Keratinocyte (primary cell): ENCODE results near the gene HLA-F. TPM values are rescaled to one million over a fixed set of nuclear protein-coding genes. Genes with fewer than 3 reads are reported as not detected.

ENCODE experiments used
- DNase-seq: peaks from one replicate; pipeline ENCODE4 v3.0.0-alpha.2; 2011; ENCODE audit warnings: low read depth, missing footprints, low spot score
- FAIRE-seq: peaks from 2 replicates; lab custom pipeline; 2011; peaks lifted over from hg19 to GRCh38; lab: Jason Lieb, UNC
- H2AFZ ChIP-seq: 2 replicates; pipeline ENCODE4 v1.6.0; 2012; ENCODE audit warnings: low read length, control low read depth, inconsistent platforms; ENCODE audit not compliant: control insufficient read depth
- H3K27ac ChIP-seq: 2 replicates; pipeline ENCODE4 v1.5.1; 2011; ENCODE audit warnings: low read length; ENCODE audit not compliant: control insufficient read depth, insufficient read depth
- H3K27me3 ChIP-seq: 3 replicates; pipeline ENCODE4 v1.6.0; 2011; ENCODE audit warnings: low read length; ENCODE audit not compliant: control insufficient read depth, insufficient read depth; ENCODE audit errors: extremely low read depth
- H3K36me3 ChIP-seq, 2 experiments: 2 replicates in 1 of 2; 3 replicates in 1 of 2; pipeline ENCODE4 v1.5.1; 2011; ENCODE audit warnings: low read length in 2 of 2, mild to moderate bottlenecking in 1 of 2; ENCODE audit not compliant: control insufficient read depth in 2 of 2, insufficient read depth in 2 of 2; ENCODE audit errors: extremely low read depth in 1 of 2
- H3K4me1 ChIP-seq: 3 replicates; pipeline ENCODE4 v1.5.1; 2011; ENCODE audit warnings: low read length; ENCODE audit not compliant: control insufficient read depth, insufficient read depth; ENCODE audit errors: extremely low read depth
- H3K4me2 ChIP-seq: 3 replicates; pipeline ENCODE4 v1.6.0; 2011; ENCODE audit warnings: low read depth, low read length; ENCODE audit not compliant: control insufficient read depth, insufficient read depth; ENCODE audit errors: extremely low read depth
- H3K4me3 ChIP-seq, 3 experiments: fragments of 200-600 bp in 1 of 3; sonication (generic) in 1 of 3; 2 replicates in 2 of 3; 3 replicates in 1 of 3; pipeline ENCODE4 v1.5.1; 2011 to 2016; ENCODE audit warnings: low read length in 3 of 3, mild to moderate bottlenecking in 3 of 3, control low read depth in 2 of 3, inconsistent platforms in 1 of 3, low read depth in 1 of 3, mixed read lengths in 1 of 3, mixed run types in 1 of 3, moderate library complexity in 1 of 3; ENCODE audit not compliant: control insufficient read depth in 2 of 3, insufficient read depth in 2 of 3; ENCODE audit errors: extremely low read depth in 1 of 3
- H3K79me2 ChIP-seq: 2 replicates; pipeline ENCODE4 v1.6.0; 2012; ENCODE audit warnings: low read length; ENCODE audit not compliant: control insufficient read depth, insufficient read depth
- H3K9ac ChIP-seq: 3 replicates; pipeline ENCODE4 v1.6.0; 2011; ENCODE audit warnings: low read length; ENCODE audit not compliant: control insufficient read depth, insufficient read depth; ENCODE audit errors: extremely low read depth
- H3K9me1 ChIP-seq: 3 replicates; pipeline ENCODE4 v1.6.0; 2011; ENCODE audit warnings: low read length; ENCODE audit not compliant: control insufficient read depth, insufficient read depth; ENCODE audit errors: extremely low read depth
- H3K9me3 ChIP-seq: 2 replicates; pipeline ENCODE4 v1.5.1; 2012; ENCODE audit warnings: low read depth, low read length; ENCODE audit not compliant: control insufficient read depth
- H4K20me1 ChIP-seq: 3 replicates; pipeline ENCODE4 v1.6.0; 2011; ENCODE audit warnings: low read length; ENCODE audit not compliant: control insufficient read depth, insufficient read depth; ENCODE audit errors: extremely low read depth
- CTCF ChIP-seq, 3 experiments: IDR thresholded peaks in 1 of 3; conservative IDR thresholded peaks in 1 of 3; optimal IDR thresholded peaks in 1 of 3; 2 replicates in 2 of 3; 3 replicates in 1 of 3; pipeline versions ENCODE3 to v1.5.1; 2011; ENCODE audit warnings: low read length in 3 of 3, mild to moderate bottlenecking in 3 of 3, moderate library complexity in 2 of 3, control low read depth in 1 of 3, inconsistent platforms in 1 of 3; ENCODE audit not compliant: insufficient read depth in 2 of 3; ENCODE audit errors: extremely low read depth in 1 of 3
- EZH2 ChIP-seq: IDR thresholded peaks from one replicate; pipeline ENCODE4 v1.6.1; 2012; ENCODE audit warnings: inconsistent platforms, mild to moderate bottlenecking, low read length, moderate library complexity
- dilution Hi-C: fragments of 300-500 bp; cut with MboI; formaldehyde crosslinking; loops from one replicate; pipeline ENCODE4 v1.7.0; 2020; ENCODE audit warnings: low sequenced_read_pairs; ENCODE audit not compliant: extremely low pct_ligation_motif_present
- polyA plus RNA-seq, 5 experiments: library from polyadenylated mRNA; depleted of rRNA in 3 of 5; stranded (reverse) in 3 of 5; stranded (forward) in 1 of 5; unstranded in 1 of 5; fragments of >200 nt; gene quantifications; 1 replicate in 1 of 5; 2 replicates in 3 of 5; 3 replicates in 1 of 5; pipeline versions ENCODE4 v1.2.1 to v1.2.3, GENCODE V29; 2011 to 2012; ENCODE audit warnings: missing spikeins in 2 of 5, low read depth in 1 of 5, low replicate concordance in 1 of 5

HLA-F gene
- polyA plus RNA-seq, 1 donor (not counting 4 experiments of a cell fraction or from before 2014, with no cell fraction given): 36.2 TPM

DNA sequence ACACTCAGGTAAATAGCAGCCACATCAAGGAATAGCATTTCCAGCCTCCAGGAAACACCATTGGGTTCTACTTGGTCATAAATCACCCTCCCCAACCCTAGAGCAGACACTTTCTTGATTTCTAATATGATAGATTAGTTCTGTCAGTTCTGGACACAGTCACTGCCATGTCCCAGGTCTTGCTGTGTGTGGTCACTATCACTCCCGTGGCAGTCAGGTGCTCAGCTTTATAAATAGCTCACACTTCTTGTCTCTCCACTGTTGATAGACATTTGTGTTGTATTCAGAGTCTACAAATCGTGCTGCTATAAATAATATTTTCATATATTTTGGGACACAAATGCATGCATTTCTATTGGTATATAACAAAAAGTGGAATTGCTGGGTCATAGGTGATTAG, 13.3 kb downstream of the HLA-F start:
- no peak overlapping the region for H3K27ac ChIP-seq
- H4K20me1 ChIP-seq: no peaks in the 10 kb centered on the region
- no peaks in the 10 kb centered on the region for H3K79me2 ChIP-seq
- no peak for DNase-seq
- H3K4me1 ChIP-seq: peaks cover 13% of the 10 kb centered on the region
- H3K9me3 ChIP-seq: no peaks in the 10 kb centered on the region
- H3K27me3 ChIP-seq: no peaks in the 10 kb centered on the region
- no peaks in the 10 kb centered on the region for H3K9me1 ChIP-seq
- no peak overlapping the region for H2AFZ ChIP-seq
- dilution Hi-C loops: no loop called here
- no peak overlapping the region for H3K4me3 ChIP-seq
- no peak overlapping the region for H3K9ac ChIP-seq
- no peak for FAIRE-seq
- no peak for TF ChIP-seq CTCF (optimal IDR thresholded peaks at IDR 0.05 in 1 of 3, IDR thresholded peaks at IDR 0.05 in 1 of 3, conservative IDR thresholded peaks at IDR 0.05 in 1 of 3; ENCODE audit: extremely low read depth in 1 of 3, insufficient read depth in 2 of 3, low read length in 3 of 3)
- no peak for TF ChIP-seq EZH2
- no peak overlapping the region for H3K4me2 ChIP-seq
- peaks cover 0 to 9% of the 10 kb centered on the region in 2 experiments for H3K36me3 ChIP-seq

DNA sequence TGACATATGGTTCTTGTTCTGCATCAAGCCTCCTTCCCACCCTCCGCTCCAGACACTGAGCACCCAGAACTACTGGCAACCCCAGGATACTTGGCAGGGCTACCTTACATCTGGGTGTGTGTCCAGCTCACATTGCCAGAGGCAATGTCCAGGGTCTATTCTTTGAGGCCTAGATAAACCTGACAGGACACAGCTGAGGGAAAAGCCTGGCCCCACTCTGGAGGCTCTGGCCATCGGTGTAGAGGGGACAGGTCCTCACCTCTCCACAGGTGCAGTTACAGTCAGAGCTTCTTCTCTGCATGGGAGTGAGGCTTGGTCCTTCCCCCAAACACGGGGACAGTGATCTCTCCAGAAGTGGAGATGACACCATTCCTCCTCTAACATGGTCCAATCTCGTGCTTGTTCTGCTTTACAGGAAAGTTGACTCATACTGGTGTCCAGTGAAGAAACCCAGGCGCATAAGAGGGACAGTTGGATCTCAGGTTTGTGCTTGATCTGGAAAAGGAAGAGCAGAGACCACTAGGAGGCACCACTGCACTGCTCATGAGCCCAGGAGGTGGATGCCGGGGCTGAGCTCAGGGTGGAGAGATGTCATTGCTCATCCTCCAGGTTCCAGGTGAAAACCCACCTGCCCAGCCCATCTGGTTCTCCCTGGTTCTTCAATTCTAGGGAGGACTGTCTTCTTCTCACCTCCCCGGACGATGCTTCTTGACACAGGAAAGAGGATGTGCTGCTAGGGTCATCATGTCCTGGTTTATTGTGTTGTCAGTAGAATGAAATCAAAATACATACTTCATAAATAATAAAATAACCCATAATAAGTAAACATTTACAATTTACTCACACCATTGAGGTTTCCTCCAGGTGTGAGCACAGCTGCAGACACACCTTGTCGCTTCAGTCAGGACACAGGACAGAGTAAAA, 14.7 kb downstream of the HLA-F start:
- H3K9ac ChIP-seq: no peak overlapping the region
- no peaks in the 10 kb centered on the region for H3K27me3 ChIP-seq
- DNase-seq: peak; percentile 58
- FAIRE-seq: peak; percentile 80
- no peaks in the 10 kb centered on the region for H3K79me2 ChIP-seq
- peaks cover 13% of the 10 kb centered on the region for H3K4me1 ChIP-seq
- no peak overlapping the region for H3K4me3 ChIP-seq
- no peak overlapping the region for H3K4me2 ChIP-seq
- no peaks in the 10 kb centered on the region for H3K9me1 ChIP-seq
- peaks cover 0 to 13% of the 10 kb centered on the region in 2 experiments for H3K36me3 ChIP-seq
- H4K20me1 ChIP-seq: no peaks in the 10 kb centered on the region
- H3K27ac ChIP-seq: no peak overlapping the region
- H3K9me3 ChIP-seq: no peaks in the 10 kb centered on the region
- TF ChIP-seq CTCF (optimal IDR thresholded peaks at IDR 0.05 in 1 of 3, IDR thresholded peaks at IDR 0.05 in 1 of 3, conservative IDR thresholded peaks at IDR 0.05 in 1 of 3; ENCODE audit: extremely low read depth in 1 of 3, insufficient read depth in 2 of 3, low read length in 3 of 3) (peak; percentile 80 to 96 (median 93)), EZH2 (no peak)
- dilution Hi-C loops: no loop called here
- no peak overlapping the region for H2AFZ ChIP-seq
